HG02759 (cell line): ENCODE data around the gene SLC27A6.
"Not testable (repeated sequence)": the region's sequence is repeated elsewhere in the genome, so short reads cannot be mapped to it uniquely, and the experiment has no call there.

Source experiments
- ATAC-seq: cut with Tn5 transposase; IDR thresholded peaks from one replicate; pipeline ENCODE4 v1.9.1; 2021; ENCODE audit warnings: mild to moderate bottlenecking, moderate library complexity; ENCODE audit not compliant: unreplicated experiment

SLC27A6 gene

GRCh38 chr5:128988476-128988875, 23.2 kb downstream of the SLC27A6 start:
- no peak for ATAC-seq

GRCh38 chr5:129001841-129002526, 36.7 kb downstream of the SLC27A6 start:
- no peak for ATAC-seq

- ATAC-seq, result no peak
These were observed 37.2 kb downstream of the SLC27A6 start for GRCh38 chr5:129002527-129002842.

- ATAC-seq, result no peak
These were observed 37.9 kb downstream of the SLC27A6 start for GRCh38 chr5:129003232-129003631.

- ATAC-seq, result no peak
These were observed 48.9 kb downstream of the SLC27A6 start for GRCh38 chr5:129014185-129014584.

- no peak for ATAC-seq
These were observed 53.5 kb downstream of the SLC27A6 start for GRCh38 chr5:129018837-129019236.

- ATAC-seq, result no peak
These were observed 54.2 kb downstream of the SLC27A6 start for GRCh38 chr5:129019401-129019908.

- ATAC-seq, result no peak
These were observed 55.4 kb downstream of the SLC27A6 start for GRCh38 chr5:129020683-129021082.

- ATAC-seq, result no peak
These were observed 56.5 kb downstream of the SLC27A6 start for GRCh38 chr5:129021744-129022143.

GRCh38 chr5:129022599-129022998, 57.3 kb downstream of the SLC27A6 start:
- ATAC-seq, result no peak

- ATAC-seq, result no peak
These were observed 62.0 kb downstream of the SLC27A6 start for GRCh38 chr5:129027260-129027659.

GRCh38 chr5:129031886-129032683, 66.8 kb downstream of the SLC27A6 start:
- ATAC-seq, result no peak

GRCh38 chr5:129036257-129036656, 71.0 kb downstream of the SLC27A6 start:
- not testable (repeated sequence) for ATAC-seq

GRCh38 chr5:129041196-129041881, 76.1 kb downstream of the SLC27A6 start:
- no peak for ATAC-seq

- ATAC-seq, result no peak
These were observed 77.0 kb downstream of the SLC27A6 start for GRCh38 chr5:129042306-129042705.

- no peak for ATAC-seq
These were observed 78.6 kb downstream of the SLC27A6 start for GRCh38 chr5:129043894-129044293.

- ATAC-seq, result no peak
These were observed 80.9 kb downstream of the SLC27A6 start for GRCh38 chr5:129046151-129046550.

- ATAC-seq, result no peak
These were observed 83.2 kb downstream of the SLC27A6 start for GRCh38 chr5:129048509-129048908.

- no peak for ATAC-seq
These were observed 84.0 kb downstream of the SLC27A6 start for GRCh38 chr5:129049126-129049799.

GRCh38 chr5:129051283-129051682, 86.0 kb downstream of the SLC27A6 start:
- ATAC-seq, result no peak

- no peak for ATAC-seq
These were observed 88.2 kb downstream of the SLC27A6 start for GRCh38 chr5:129053438-129053837.
